GM18873 (cell line): Measurements from ENCODE around the gene GABBR2.

Experiments used
- ATAC-seq: cut with Tn5 transposase; IDR thresholded peaks from one replicate; pipeline ENCODE4 v1.9.1; 2021; ENCODE audit warnings: mild to moderate bottlenecking, moderate library complexity, moderate number of reproducible peaks; ENCODE audit not compliant: unreplicated experiment, low FRiP score

Gene GABBR2

GRCh38 chr9:98724810-98725530 is 16.2 kb upstream of the GABBR2 start:
- no peak for ATAC-seq

GRCh38 chr9:98721643-98722042 is 12.9 kb upstream of the GABBR2 start:
- no peak for ATAC-seq

DNA sequence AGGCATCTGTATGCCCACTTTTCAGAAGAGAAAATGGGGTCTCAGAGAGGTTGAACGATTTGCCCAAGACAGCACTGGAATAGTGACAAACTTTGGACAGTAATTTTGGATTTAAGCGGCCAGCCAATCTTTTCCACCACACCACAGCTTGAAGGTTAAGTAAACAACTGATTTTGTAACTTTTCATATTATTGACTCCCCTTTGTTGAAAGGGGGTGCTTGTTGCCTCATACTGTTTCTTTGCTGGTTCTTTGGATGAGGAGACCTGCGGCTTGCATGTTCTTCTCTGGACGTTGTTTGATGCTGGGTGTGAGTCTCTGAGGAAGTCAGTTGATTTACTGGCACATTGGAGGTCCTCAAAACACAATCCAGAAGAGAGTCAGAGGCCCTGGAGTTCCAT is 11.7 kb upstream of the GABBR2 start:
- no peak for ATAC-seq

DNA sequence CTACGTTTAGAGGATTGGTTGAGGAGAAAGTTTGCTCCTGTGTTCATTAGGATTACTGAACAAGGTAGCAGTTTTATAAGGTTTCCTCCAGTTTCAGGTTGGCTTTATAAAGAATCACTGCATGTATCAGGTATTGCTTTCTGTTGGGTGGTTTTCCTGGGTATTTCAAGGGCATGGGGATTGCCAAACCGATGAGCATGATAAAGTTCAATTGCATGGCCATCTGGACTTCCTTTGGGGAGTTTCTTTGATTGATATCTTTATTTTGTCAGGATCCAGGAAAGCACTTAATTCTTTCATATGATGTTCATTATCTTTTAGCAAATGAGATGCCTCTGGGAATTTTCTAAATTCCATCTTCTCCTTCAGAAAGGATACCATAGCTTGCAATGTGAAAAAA is 10.3 kb upstream of the GABBR2 start:
- no peak for ATAC-seq

DNA sequence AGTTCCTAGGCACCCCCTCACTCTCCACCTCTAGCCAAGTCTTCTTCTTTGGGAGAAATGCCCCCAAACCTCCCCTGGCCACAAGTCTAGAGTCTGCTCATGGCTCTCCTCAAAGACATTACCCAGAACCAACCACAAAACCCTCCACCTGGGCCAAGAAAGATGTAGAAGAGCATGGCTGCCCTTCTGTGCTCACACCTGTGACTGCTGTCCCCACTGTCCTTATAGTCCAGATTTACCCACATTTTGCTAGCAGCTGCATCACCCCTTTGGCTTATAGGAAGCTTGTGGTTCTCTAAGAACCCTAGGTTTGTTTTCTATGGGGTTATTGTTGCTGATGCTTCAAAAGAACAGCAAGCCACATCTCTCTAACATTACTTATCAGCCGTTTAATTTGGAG is 6.1 kb upstream of the GABBR2 start:
- no peak for ATAC-seq

GRCh38 chr9:98712987-98713386 is 4.3 kb upstream of the GABBR2 start:
- ATAC-seq: no peak

DNA sequence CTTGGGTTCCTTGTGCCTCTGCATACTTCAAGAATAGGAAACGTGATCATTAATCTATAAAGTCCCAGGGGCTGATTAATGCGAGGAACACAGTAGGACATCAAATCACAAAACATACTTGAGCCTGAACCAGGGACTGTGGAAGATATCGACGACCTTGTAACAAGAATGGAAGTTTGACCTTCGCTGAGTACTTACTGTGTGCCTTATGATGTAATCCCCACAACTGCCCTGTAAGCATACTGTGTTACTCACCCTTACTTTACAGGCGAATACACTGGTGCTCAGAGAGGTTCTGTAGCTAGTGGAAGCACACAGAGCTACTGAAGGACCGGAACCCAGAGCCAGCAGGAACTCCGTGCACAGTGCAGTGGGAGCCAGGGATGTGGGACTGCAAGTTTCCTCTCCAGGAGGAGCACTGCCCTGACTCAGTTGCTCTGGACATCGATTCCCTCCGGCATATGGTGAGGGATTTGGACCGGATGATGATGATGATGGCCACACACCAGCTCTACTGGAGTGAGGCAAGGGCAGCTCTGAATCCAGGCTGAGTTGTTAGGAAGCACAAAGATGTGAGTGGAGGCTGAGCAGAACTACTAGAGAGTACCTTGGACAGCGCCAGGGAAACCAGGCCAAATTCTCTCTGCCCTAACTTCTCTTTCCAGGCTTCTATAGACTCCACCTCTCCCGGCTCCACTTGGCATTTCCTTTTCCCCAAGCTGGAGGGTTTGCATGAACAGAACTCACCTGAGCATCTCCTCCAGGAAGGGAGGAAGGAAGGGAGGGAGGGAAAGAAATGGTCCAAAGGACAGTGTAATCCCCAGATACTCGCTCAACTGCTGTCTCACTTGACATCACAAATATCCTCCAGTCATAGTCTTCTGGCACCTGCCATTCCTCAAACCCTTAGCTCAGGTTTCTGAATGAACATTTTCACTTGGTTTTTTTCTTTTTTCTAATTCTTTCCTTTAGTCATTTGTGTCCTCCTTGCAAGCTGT is 1.5 kb upstream of the GABBR2 start:
- ATAC-seq: no peak

- no peak for ATAC-seq
Measured at GRCh38 chr9:98708103-98708932, 417 bp downstream of the GABBR2 start.

DNA sequence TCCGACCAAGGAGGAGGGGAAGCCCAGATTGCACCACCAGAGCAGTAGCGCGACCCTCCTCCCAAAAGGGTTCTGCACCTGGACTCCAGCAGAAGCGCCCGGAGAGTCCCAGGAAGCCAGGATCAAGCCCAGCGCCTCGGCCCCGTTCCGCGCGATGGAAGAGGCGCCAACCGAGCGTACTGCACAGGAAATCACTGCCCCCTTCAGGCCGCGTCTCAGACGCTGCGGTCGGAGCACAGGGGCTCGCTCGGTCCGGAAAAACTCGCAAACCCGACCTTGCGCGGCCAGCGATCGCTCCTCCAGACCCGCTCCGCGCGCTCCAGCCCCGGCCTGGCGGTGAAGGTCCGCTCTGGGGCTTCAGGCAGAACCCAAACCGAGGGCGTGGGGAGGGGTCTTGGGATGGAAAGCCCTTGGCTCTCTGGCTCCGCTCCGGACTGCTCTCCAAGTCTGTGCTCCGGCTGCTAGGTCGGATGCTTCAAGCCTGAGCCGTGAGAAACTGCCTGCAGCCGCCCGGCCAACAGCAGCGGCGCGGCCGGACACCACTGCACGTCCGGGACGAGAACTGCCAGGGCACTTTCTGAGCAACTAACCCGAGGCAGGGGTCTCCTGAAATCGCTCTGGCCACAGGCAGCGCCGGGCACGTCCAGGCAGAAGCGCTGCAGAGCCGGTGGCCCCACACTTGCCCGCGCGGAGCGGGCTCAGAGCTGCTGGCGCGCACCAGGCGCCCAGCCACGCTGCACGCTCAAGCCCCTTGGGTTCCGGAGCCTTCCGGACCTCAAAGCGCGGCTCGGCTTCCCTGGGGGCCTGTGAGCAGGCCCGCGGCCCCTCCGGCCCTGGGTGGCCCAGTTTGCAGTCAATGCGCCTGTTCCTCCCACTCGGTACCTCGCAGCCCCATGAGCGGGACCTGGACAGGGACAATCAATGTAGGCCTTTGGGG is 1.3 kb downstream of the GABBR2 start:
- no peak for ATAC-seq

DNA sequence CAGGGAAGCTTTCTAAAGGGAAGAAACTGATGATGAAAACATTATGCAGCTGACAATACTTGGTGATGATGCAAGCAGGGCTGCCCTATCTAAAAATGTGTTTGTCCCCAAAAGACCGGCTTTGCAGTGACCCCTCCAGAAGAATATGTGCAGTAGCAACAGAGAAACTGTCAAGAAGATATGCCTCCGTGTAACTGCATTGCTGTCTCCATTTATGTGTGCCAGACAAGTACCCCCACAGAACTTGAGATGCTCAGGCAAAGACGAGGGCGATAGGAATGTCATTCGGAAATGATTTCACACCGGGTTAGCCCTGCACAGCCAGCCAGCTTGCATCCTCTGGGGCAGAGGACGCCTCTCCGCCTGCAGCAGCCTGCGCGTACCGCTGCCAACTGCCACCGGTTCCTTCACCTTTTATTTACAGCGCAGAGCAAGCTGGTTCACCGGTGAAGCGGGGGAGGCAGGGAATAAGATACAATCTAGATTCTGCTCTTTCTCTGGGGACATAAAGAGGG is 2.0 kb downstream of the GABBR2 start:
- no peak for ATAC-seq

- no peak for ATAC-seq
Measured at GRCh38 chr9:98702835-98703380, 5.8 kb downstream of the GABBR2 start.

DNA sequence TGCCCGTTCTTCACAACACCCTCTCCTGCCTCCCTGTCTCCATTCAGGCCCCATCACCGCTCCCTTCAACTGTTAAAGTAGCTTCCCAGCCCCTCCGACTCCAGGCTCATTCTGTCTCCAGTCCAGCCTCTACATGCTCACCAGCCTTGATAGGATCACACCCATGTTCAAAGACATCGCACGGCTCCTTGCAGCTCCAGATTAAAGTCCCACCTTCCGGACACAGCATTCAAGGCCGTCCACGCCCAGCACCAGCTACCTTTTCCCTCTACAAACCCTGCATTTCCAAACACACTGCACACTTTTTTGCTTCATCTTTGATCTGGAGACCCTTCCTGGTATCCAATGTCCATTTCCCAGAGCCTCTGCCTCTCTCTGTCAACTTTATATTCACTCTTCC is 6.4 kb downstream of the GABBR2 start:
- no peak for ATAC-seq

- no peak for ATAC-seq
Measured at GRCh38 chr9:98701576-98701975, 7.2 kb downstream of the GABBR2 start.

DNA sequence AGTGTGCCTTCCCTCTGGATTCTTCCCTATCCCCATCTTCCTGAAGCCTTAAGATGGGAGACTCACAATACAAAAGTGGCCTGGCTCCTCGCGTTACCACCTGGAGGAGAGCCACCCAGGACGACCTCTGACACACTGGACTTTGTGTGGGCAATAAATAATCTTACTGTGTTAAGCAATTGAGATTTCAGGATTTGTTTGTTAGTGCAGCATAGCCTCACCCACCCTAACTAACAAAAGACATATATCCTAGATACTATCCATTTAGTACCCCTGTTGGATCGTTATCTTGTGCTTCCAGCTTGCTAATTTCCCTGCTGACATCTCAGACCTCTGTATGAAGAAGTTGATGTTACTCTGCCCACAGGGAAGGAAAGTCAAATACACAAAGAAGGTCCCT is 7.9 kb downstream of the GABBR2 start:
- no peak for ATAC-seq

GRCh38 chr9:98698856-98699255 is 9.9 kb downstream of the GABBR2 start:
- ATAC-seq: no peak

- ATAC-seq: no peak
Measured at GRCh38 chr9:98694943-98695342, 13.8 kb downstream of the GABBR2 start.

GRCh38 chr9:98692392-98692791 is 16.3 kb downstream of the GABBR2 start:
- ATAC-seq: no peak

DNA sequence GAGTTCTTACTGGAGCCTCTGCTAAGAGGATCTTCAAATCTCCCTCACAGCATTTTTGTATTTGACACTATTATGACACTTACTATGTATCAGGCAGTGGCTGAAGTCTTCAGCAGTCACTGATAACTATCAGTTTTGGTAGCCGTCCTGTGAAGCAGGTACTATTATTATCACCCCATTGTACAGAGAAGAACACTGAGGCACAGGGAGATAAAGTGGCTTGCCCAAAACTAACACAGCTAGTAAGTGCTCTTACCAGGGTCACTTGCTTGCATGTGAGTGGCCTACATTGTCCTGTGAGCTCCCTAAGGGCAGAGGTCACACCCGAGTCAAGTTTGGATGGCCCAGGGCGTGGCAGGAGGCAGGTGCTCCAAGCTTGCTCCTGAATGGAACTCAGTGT is 16.8 kb downstream of the GABBR2 start:
- no peak for ATAC-seq

- no peak for ATAC-seq
Measured at GRCh38 chr9:98690686-98691085, 18.0 kb downstream of the GABBR2 start.
